ENCODE data around the gene ITIH5. TPM values are rescaled to one million over a fixed set of nuclear protein-coding genes. Genes with fewer than 3 reads are reported as not detected.

The ITIH5 gene
- total and polyA plus RNA-seq, 8 donors: 4.4 to 28.6 (median 9.4) TPM

DNA sequence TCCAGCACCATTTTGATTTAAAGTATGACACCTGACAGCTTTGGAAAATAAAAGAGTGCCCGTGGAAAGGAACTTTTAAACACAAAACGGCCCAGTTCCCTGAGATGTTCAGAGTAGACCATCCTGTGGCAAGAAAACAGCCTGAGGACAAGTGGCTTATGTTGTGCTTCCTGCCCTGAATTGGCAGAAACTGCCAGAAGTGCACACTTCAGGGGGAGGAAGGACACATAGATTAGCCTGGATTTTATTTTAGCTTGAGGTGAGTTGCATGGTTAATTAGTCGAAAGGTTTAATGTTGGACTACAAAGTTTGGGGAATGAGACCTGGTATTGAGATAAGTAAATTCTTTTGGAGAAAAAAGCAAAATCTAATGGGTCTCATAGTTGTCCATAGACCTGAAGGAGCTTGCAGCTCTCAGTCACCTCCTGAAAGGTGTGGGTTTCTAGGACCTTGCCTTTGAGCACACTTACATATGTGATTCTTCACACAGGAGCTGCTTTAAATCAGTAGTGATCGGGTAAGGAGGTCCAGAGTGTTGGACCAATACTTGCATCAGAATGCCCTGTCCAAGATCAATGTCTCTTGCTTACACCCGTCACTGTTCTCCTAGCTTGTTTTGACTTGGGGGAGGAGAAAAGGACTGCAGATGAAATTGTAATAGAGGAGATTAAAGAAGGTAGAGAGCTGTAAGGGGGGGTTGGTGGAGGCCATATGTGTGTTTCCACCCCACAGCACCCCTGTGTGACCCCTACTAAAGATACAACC lies 41.3 kb upstream of the ITIH5 start:
- no peak for ATAC-seq

GRCh38 chr10:7707102-7707501 lies 40.3 kb upstream of the ITIH5 start:
- H3K36me3 ChIP-seq: no peaks in the 10 kb centered on the region
- ATAC-seq: peak; percentile 45 to 83 (median 62)
- FAIRE-seq: no peak
- WGBS, 2 donors: 9 to 18% methylated on average over 4 of the region's 4 CpGs
- intact Hi-C loops (cut with DNase I): no loop called here
- H3K4me1 ChIP-seq: peaks cover 0 to 9% (median 0%) of the 10 kb centered on the region in 3 donors
- DNase-seq: no peak
- TF ChIP-seq, protein P1, sequence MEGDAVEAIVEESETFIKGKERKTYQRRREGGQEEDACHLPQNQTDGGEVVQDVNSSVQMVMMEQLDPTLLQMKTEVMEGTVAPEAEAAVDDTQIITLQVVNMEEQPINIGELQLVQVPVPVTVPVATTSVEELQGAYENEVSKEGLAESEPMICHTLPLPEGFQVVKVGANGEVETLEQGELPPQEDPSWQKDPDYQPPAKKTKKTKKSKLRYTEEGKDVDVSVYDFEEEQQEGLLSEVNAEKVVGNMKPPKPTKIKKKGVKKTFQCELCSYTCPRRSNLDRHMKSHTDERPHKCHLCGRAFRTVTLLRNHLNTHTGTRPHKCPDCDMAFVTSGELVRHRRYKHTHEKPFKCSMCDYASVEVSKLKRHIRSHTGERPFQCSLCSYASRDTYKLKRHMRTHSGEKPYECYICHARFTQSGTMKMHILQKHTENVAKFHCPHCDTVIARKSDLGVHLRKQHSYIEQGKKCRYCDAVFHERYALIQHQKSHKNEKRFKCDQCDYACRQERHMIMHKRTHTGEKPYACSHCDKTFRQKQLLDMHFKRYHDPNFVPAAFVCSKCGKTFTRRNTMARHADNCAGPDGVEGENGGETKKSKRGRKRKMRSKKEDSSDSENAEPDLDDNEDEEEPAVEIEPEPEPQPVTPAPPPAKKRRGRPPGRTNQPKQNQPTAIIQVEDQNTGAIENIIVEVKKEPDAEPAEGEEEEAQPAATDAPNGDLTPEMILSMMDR (IDR thresholded peaks at IDR 0.05): no peak
- no peaks in the 10 kb centered on the region for H3K27me3 ChIP-seq
- H3K27ac ChIP-seq: peak overlapping the region in 2 of 4 donors; percentile 14 to 32
- H3K4me3 ChIP-seq: no peak overlapping the region
- no peaks in the 10 kb centered on the region for H3K9me3 ChIP-seq

More for the DNA sequence above, 41.3 kb upstream of the ITIH5 start:
- WGBS, 2 donors: 60 to 71% methylated on average over 5 of the region's 5 CpGs
- no peak overlapping the region for H3K4me3 ChIP-seq
- no peaks in the 10 kb centered on the region for H3K9me3 ChIP-seq
- DNase-seq: no peak
- FAIRE-seq: no peak
- TF ChIP-seq, protein P1 (IDR thresholded peaks at IDR 0.05): no peak
- intact Hi-C loops (cut with DNase I): no loop called here
- peaks cover 0 to 9% (median 0%) of the 10 kb centered on the region in 3 donors for H3K4me1 ChIP-seq
- H3K27ac ChIP-seq: peak overlapping the region in 2 of 4 donors; percentile 14 to 32
- no peaks in the 10 kb centered on the region for H3K36me3 ChIP-seq
- no peaks in the 10 kb centered on the region for H3K27me3 ChIP-seq

DNA sequence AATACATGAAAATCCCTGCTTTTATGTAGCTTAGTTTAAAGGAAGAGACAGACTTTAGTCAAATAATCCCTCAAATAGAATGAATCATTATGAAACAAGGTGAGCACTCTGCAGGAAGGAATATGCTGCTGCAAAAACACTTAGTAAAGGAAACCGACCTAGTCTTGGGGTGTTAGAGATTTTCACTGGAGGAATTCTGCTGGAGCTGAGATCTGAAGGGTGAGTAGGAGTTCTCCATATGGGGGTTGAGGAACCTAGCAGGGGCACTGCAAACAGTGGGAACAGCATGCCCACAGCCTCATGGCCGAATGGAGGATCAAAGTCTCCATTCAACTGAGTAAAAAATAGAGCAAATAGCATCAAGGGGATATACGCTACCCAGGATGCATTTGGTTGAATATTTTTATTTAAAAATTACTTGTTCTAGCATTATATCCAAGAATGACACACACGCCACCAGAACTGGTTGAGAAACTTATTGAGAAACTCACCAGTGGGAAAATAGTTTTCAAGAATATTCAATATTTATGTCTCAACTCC lies 39.8 kb upstream of the ITIH5 start:
- DNase-seq (no peak), FAIRE-seq (no peak), ATAC-seq (peak in 3 of 4 donors; percentile 21 to 46 (median 39))
- intact Hi-C loops (cut with DNase I): no loop called here
- TF ChIP-seq, protein P1 (IDR thresholded peaks at IDR 0.05): no peak
- H3K9me3 ChIP-seq: no peaks in the 10 kb centered on the region
- peak overlapping the region in 1 of 4 donors; percentile 31 for H3K27ac ChIP-seq
- H3K4me1 ChIP-seq: peaks cover 0 to 9% (median 0%) of the 10 kb centered on the region in 3 donors
- H3K4me3 ChIP-seq: no peak overlapping the region
- no peaks in the 10 kb centered on the region for H3K27me3 ChIP-seq
- WGBS, 2 donors: 37 to 49% methylated on average over 4 of the region's 4 CpGs
- H3K36me3 ChIP-seq: no peaks in the 10 kb centered on the region

GRCh38 chr10:7705341-7705740 lies 38.6 kb upstream of the ITIH5 start:
- no peak for ATAC-seq
- 69 to 74% methylated on average over 3 of the region's 3 CpGs for WGBS, 2 donors

More at GRCh38 chr10:7705341-7705740, 38.6 kb upstream of the ITIH5 start:
- Histone ChIP-seq H3K4me3 (no peak overlapping the region), H3K27me3 (no peaks in the 10 kb centered on the region), H3K27ac (no peak overlapping the region), H3K36me3 (no peaks in the 10 kb centered on the region), H3K9me3 (no peaks in the 10 kb centered on the region), H3K4me1 (peaks cover 0 to 9% (median 0%) of the 10 kb centered on the region in 3 donors)
- FAIRE-seq (no peak), DNase-seq (no peak)
- intact Hi-C loops (cut with DNase I): no loop called here
- TF ChIP-seq, protein P1 (IDR thresholded peaks at IDR 0.05): no peak

All from pancreas (tissue), 10 donors.